ENCODE results near the gene FAM20A.
"Not testable (repeated sequence)": the region's sequence is repeated elsewhere in the genome, so short reads cannot be mapped to it uniquely, and the experiment has no call there.

Gene FAM20A

DNA sequence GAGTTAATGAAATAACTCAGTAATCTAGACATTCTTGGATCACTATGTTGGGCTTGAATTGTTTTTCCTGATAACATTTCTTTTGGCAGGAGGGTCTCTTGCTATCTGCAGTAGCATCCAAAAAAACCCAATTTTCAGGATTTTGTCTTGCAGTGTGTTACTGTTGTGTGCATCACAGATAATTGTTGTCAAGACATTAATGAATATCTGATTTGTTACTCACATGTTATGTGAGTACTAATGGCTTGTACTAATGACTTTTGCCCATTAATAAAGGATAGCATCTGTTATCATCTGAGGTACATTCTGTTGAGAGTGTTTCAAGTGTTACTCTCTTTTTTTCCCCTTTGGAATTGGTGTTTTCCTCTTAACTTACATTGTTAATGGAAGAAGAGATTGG is 78.9 kb downstream of the FAM20A start:
- DNase-seq (ENCODE audit: low read depth in 1 of 2, low spot score in 1 of 2), result no peak

- DNase-seq (ENCODE audit: low read depth in 1 of 2, low spot score in 1 of 2), result no peak
These were observed 81.3 kb downstream of the FAM20A start for GRCh38 chr17:68519911-68520310.

- not testable (repeated sequence) for DNase-seq (ENCODE audit: low read depth in 1 of 2, low spot score in 1 of 2)
These were observed 82.1 kb downstream of the FAM20A start for GRCh38 chr17:68519051-68519450.

GRCh38 chr17:68518063-68518815 is 82.9 kb downstream of the FAM20A start:
- no peak for DNase-seq (ENCODE audit: low read depth in 1 of 2, low spot score in 1 of 2)

GRCh38 chr17:68517605-68518004 is 83.6 kb downstream of the FAM20A start:
- not testable (repeated sequence) for DNase-seq (ENCODE audit: low read depth in 1 of 2, low spot score in 1 of 2)

GRCh38 chr17:68516732-68517131 is 84.4 kb downstream of the FAM20A start:
- DNase-seq (ENCODE audit: low read depth in 1 of 2, low spot score in 1 of 2), result no peak

- no peak for DNase-seq (ENCODE audit: low read depth in 1 of 2, low spot score in 1 of 2)
These were observed 86.1 kb downstream of the FAM20A start for GRCh38 chr17:68514831-68515635.

- no peak for DNase-seq (ENCODE audit: low read depth in 1 of 2, low spot score in 1 of 2)
These were observed 87.2 kb downstream of the FAM20A start for GRCh38 chr17:68513932-68514331.

DNA sequence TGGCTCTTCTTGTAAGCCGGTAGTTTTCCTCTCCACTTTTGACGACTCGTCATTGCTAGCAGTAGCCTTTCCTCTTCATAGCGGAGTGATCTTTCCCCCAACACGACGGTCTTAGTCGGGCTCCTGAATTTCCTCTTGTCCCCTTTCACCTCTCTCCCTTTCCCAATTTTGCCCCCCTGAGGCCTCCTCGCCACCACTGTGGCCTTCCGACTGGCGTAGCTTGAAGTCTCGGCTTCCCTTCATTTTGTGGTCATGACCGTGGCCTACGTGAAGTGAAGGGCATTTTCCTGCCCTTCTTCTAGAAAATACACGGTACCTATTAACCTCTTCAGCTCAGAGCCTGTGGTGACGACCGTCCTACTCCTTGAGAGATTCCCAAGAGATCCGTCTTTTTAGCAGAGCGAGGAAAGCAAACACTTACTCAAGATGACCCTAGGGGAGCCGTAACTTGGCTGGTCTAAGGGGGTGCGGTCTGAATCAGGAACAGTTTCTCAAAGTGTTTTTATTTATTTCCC is 88.2 kb downstream of the FAM20A start:
- no peak for DNase-seq (ENCODE audit: low read depth in 1 of 2, low spot score in 1 of 2)

GRCh38 chr17:68512247-68512959 is 88.8 kb downstream of the FAM20A start, which contains the start of gene PRKAR1A:
TSS of gene PRKAR1A (plus strand) at chr17:68512430. CDS start at chr17:68515400, 2,970 bp downstream.
- peak; percentile 84 to 85 for DNase-seq (ENCODE audit: low read depth in 1 of 2, low spot score in 1 of 2)

GRCh38 chr17:68511671-68512246 is 89.4 kb downstream of the FAM20A start:
- DNase-seq (ENCODE audit: low read depth in 1 of 2, low spot score in 1 of 2), result peak; percentile 13 to 51

GRCh38 chr17:68511254-68511670 is 89.9 kb downstream of the FAM20A start:
- DNase-seq (ENCODE audit: low read depth in 1 of 2, low spot score in 1 of 2), result no peak

DNA sequence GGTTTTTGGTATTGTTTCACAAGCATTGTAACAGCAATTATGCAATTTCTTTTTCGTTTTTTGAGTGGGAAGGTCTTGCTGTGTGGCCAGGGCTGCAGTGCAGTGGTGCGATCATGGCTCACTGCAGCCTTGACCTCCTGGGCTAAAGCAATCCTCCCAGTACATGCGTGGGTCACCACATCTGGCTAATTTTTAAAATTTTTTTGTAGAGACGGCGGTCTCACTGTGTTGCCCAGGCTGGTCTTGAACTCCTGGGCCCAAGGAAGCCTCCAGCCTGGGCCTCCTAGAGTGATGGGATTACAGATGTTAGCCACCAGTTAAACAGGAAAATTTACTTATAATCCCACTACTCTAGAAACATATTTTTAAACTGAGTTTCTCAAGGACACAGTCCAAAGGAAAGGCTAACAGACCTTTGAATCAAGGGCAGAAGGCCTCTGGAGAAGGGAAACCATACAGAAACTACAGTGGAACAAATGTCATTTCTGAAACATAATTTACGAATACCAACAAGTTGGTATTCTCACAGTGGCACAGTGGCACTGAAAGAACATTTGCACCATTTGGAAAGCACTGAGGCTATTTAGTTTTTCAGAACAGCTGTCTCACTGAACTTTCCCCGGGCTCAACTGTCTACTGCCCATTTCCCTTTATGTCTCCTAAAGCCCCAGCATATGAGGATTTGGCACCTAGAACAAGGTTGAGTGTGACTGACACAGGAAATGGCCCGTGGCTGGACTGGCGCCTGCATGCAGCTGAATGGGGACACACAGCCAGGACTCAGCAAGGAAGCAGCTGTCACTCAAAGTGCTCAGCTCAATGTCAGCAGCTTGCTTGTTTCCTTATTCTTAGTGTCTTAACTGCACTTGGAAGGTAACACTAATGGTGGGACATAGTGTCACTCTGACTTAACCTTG is 91.8 kb downstream of the FAM20A start:
- DNase-seq (ENCODE audit: low read depth in 1 of 2, low spot score in 1 of 2), result no peak

DNA sequence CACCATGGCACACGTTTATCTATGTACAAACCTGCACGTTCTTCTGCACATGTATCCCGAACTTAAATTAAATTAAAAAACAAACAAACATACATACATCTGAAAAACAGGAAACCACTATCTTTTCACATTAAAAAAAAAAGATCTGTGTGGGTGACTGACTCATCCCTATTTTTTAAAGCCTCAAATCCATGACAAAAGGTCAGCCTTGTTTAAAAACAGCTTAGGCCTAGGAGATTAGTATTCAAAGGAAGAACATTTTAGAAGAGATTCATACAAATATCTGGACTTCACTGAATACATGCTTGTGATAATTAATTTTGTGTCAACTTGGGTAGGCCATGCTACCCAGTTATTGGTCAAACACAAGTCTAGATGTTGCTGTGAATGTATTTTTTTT is 93.6 kb downstream of the FAM20A start:
- no peak for DNase-seq (ENCODE audit: low read depth in 1 of 2, low spot score in 1 of 2)

GRCh38 chr17:68505951-68506350 is 95.2 kb downstream of the FAM20A start:
- DNase-seq (ENCODE audit: low read depth in 1 of 2, low spot score in 1 of 2), result no peak

- DNase-seq (ENCODE audit: low read depth in 1 of 2, low spot score in 1 of 2), result no peak
These were observed 100.1 kb downstream of the FAM20A start for GRCh38 chr17:68501074-68501473.

GRCh38 chr17:68499587-68499986 is 101.6 kb downstream of the FAM20A start:
- no peak for DNase-seq (ENCODE audit: low read depth in 1 of 2, low spot score in 1 of 2)

DNA sequence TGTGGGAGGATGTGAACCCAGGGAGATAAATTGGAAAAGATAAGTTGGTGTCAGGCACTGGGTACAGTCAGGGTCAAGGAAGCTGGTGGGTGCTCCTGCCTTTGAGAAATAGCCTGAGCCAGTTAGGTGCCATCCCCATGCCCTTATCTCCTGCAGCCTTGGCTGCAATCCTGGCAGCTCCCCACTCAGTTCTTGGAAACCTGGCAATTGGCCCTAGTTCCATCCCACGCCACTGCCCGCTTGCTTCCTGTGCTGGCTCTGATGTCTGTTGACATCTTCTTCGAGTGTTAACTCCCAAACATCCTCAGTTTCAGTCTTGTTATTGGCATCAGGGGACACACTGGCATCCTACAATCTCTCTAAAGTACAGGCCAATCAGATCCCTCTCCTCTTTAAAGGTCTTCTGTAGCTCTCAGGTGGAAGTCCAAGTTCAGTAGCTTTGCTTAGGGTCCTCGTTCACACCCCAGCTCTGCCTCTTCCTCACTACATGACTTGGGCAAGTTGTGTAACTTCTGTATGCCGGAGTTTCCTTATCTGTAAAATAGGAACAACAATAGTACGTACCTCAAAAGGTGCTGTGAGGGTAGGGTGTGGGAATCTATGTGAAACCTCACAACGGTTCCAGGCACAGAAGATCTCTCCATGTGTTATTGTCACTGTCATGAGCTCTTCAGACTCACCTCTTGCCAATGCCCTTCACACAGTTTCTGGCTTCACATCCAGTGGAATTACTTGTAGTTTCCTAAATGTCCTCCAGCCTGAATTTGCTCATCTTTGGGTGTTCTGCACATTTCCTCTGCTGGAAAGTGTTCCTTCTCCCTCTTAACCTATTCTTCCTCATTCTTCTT is 102.5 kb downstream of the FAM20A start:
- DNase-seq (ENCODE audit: low read depth in 1 of 2, low spot score in 1 of 2), result no peak

GRCh38 chr17:68497885-68498319 is 103.3 kb downstream of the FAM20A start:
- DNase-seq (ENCODE audit: low read depth in 1 of 2, low spot score in 1 of 2), result no peak

All from activated T-helper 1 cell treated with anti-CD3 and anti-CD28 coated beads, Interleukin-2, amount 50 U/mL, for 16 hours (primary cell).